HUES6 (cell line): ENCODE data around the gene OR13D1.

Source experiments
- H3K27ac ChIP-seq: 2 replicates; pipeline ENCODE4 v1.7.0; 2013; ENCODE audit warnings: low read depth, mild to moderate bottlenecking, low read length, inconsistent platforms
- H3K27me3 ChIP-seq: 2 replicates; pipeline ENCODE4 v1.6.1; 2013; ENCODE audit warnings: low read length; ENCODE audit not compliant: control insufficient read depth, insufficient read depth
- H3K36me3 ChIP-seq: 2 replicates; pipeline ENCODE4 v1.6.1; 2013; ENCODE audit warnings: low read length; ENCODE audit not compliant: control insufficient read depth, insufficient read depth
- H3K4me1 ChIP-seq: 2 replicates; pipeline ENCODE4 v1.6.1; 2013; ENCODE audit warnings: low read length; ENCODE audit not compliant: control insufficient read depth, insufficient read depth
- H3K4me3 ChIP-seq: 2 replicates; pipeline ENCODE4 v1.5.1; 2013; ENCODE audit warnings: low read depth, low read length
- H3K9ac ChIP-seq: one replicate; pipeline ENCODE4 v1.6.1; 2013; ENCODE audit warnings: mild to moderate bottlenecking, low read length
- H3K9me3 ChIP-seq: 2 replicates; pipeline ENCODE4 v1.6.1; 2013; ENCODE audit warnings: low read depth, low read length; ENCODE audit not compliant: control insufficient read depth, insufficient read depth

The OR13D1 gene

GRCh38 chr9:104743376-104743985 lies 49.2 kb downstream of the OR13D1 start:
- peaks cover 5% of the 10 kb centered on the region for H3K4me1 ChIP-seq
- H3K4me3 ChIP-seq = no peak overlapping the region
- H3K9ac ChIP-seq = no peak overlapping the region
- no peaks in the 10 kb centered on the region for H3K9me3 ChIP-seq
- H3K27me3 ChIP-seq = no peaks in the 10 kb centered on the region
- no peak overlapping the region for H3K27ac ChIP-seq
- H3K36me3 ChIP-seq = no peaks in the 10 kb centered on the region
